MM.1S (cell line): ENCODE results near the gene C22orf23.

ENCODE experiments used
- DNase-seq: peaks from one replicate; pipeline ENCODE4 v3.0.0-alpha.2; 2015
- H2AFZ ChIP-seq: fragments of 300-600 bp; sonication (generic); 2 replicates; pipeline ENCODE4 v1.6.0; 2016; ENCODE audit warnings: antibody characterized with exemption, low read length
- H3F3A ChIP-seq: fragments of 300-600 bp; sonication (generic); 2 replicates; pipeline ENCODE4 v1.6.1; 2016; ENCODE audit warnings: mild to moderate bottlenecking, antibody characterized with exemption, low read length, moderate library complexity, mixed read lengths; ENCODE audit not compliant: insufficient read depth
- H3K27ac ChIP-seq: fragments of 300-600 bp; sonication (generic); 2 replicates; pipeline ENCODE4 v1.5.1; 2016; ENCODE audit warnings: mild to moderate bottlenecking, low read length
- H3K27me3 ChIP-seq: fragments of 300-600 bp; sonication (generic); replicated peaks from 2 replicates; pipeline ENCODE4 v1.6.0; 2016; ENCODE audit warnings: low read length; ENCODE audit not compliant: insufficient read depth
- H3K36me3 ChIP-seq: fragments of 300-600 bp; sonication (generic); replicated peaks from 2 replicates; pipeline ENCODE4 v1.6.1; 2016; ENCODE audit warnings: mild to moderate bottlenecking, low read length, mixed read lengths; ENCODE audit not compliant: insufficient read depth
- H3K4me1 ChIP-seq: fragments of 300-600 bp; sonication (generic); 2 replicates; pipeline ENCODE4 v1.6.1; 2016; ENCODE audit warnings: low read length, mixed read lengths
- H3K4me2 ChIP-seq: fragments of 300-600 bp; sonication (generic); 2 replicates; pipeline ENCODE4 v1.6.0; 2016; ENCODE audit warnings: low read depth, low read length
- H3K4me3 ChIP-seq: fragments of 300-600 bp; sonication (generic); 2 replicates; pipeline ENCODE4 v1.5.1; 2016; ENCODE audit warnings: low read length, mixed read lengths
- H3K79me2 ChIP-seq: fragments of 300-600 bp; sonication (generic); 2 replicates; pipeline ENCODE4 v1.6.1; 2016; ENCODE audit warnings: mixed run types, low read length, mixed read lengths
- H3K9ac ChIP-seq: fragments of 300-600 bp; sonication (generic); 2 replicates; pipeline ENCODE4 v1.6.1; 2016; ENCODE audit warnings: low read length, mixed read lengths
- H3K9me2 ChIP-seq: fragments of 300-600 bp; sonication (generic); replicated peaks from 2 replicates; pipeline ENCODE4 v1.6.1; 2016; ENCODE audit warnings: mild to moderate bottlenecking, low read length, mixed read lengths; ENCODE audit not compliant: insufficient read depth
- H3K9me3 ChIP-seq: fragments of 300-600 bp; sonication (generic); replicated peaks from 2 replicates; pipeline ENCODE4 v1.6.1; 2016; ENCODE audit warnings: mild to moderate bottlenecking, low read length, mixed read lengths; ENCODE audit not compliant: insufficient read depth
- H4K20me1 ChIP-seq: fragments of 300-600 bp; sonication (generic); 2 replicates; pipeline ENCODE4 v1.6.1; 2016; ENCODE audit warnings: mild to moderate bottlenecking, low read length, moderate library complexity, mixed read lengths; ENCODE audit not compliant: insufficient read depth
- EZH2 ChIP-seq: fragments of 300-600 bp; sonication (generic); optimal IDR thresholded peaks from 2 replicates; pipeline ENCODE3; 2017; ENCODE audit warnings: low read depth, mild to moderate bottlenecking, antibody characterized with exemption, low read length, mixed read lengths
- EZH2phosphoT487 ChIP-seq: fragments of 300-600 bp; sonication (generic); IDR thresholded peaks from 2 replicates; pipeline ENCODE4 v1.6.1; 2018; ENCODE audit warnings: antibody characterized with exemption, low read length
- TF ChIP-seq, protein P1 (sequence below): fragments of 300-600 bp; sonication (generic); IDR thresholded peaks from 2 replicates; pipeline ENCODE4 v1.5.1; 2016; ENCODE audit warnings: antibody characterized with exemption, low read length, mixed read lengths

C22orf23 gene

DNA sequence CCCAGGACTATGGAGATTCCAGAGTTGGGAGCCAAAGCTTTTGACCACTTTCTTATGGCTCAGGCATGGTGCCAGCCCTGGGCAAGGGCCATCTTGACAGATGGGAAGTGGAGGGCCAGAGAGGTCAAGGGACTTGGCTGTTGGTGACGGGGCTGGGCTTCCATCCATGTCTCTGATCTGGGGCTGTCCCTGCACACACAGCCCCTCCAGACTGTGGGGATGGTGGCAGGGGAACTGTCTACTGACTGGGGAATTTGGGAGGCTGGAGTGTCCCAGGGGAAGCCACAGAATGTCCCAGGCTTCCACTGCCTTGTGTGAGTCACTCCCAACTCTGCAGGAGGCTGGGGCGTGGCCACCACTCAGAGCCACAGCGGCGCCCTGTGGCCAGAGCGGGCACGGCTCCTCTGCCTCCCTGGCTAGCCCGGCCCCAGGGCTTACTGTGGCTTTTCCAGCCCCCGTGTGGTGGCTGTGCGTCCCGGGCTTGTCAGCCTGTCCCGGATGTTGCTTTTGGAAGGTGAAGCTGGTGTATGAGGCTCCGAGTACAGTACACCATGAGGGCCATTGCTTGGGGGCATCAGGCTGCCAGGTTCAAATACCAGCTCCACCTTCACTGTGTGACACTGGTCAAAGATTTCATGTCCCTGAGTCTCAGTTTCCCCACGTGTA, 19.6 kb downstream of the C22orf23 start:
- no peak overlapping the region; the same call in 1 of the 2 replicates for H3K9ac ChIP-seq
- H4K20me1 ChIP-seq = no peaks in the 10 kb centered on the region
- no peaks in the 10 kb centered on the region for H3K27me3 ChIP-seq
- peaks cover 6% of the 10 kb centered on the region for H3K4me1 ChIP-seq
- H3K36me3 ChIP-seq = no peaks in the 10 kb centered on the region
- H3K9me3 ChIP-seq = no peaks in the 10 kb centered on the region
- no peak overlapping the region for H3K27ac ChIP-seq
- H3F3A ChIP-seq = peaks cover 3% of the 10 kb centered on the region; the same call in 1 of the 2 replicates
- peak overlapping the region; percentile 44 for H3K4me2 ChIP-seq
- no peaks in the 10 kb centered on the region for H3K79me2 ChIP-seq
- H3K9me2 ChIP-seq = no peaks in the 10 kb centered on the region
- peak; percentile 81 for DNase-seq
- TF ChIP-seq, protein P1, sequence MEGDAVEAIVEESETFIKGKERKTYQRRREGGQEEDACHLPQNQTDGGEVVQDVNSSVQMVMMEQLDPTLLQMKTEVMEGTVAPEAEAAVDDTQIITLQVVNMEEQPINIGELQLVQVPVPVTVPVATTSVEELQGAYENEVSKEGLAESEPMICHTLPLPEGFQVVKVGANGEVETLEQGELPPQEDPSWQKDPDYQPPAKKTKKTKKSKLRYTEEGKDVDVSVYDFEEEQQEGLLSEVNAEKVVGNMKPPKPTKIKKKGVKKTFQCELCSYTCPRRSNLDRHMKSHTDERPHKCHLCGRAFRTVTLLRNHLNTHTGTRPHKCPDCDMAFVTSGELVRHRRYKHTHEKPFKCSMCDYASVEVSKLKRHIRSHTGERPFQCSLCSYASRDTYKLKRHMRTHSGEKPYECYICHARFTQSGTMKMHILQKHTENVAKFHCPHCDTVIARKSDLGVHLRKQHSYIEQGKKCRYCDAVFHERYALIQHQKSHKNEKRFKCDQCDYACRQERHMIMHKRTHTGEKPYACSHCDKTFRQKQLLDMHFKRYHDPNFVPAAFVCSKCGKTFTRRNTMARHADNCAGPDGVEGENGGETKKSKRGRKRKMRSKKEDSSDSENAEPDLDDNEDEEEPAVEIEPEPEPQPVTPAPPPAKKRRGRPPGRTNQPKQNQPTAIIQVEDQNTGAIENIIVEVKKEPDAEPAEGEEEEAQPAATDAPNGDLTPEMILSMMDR = peak; percentile 98
- no peak for TF ChIP-seq EZH2phosphoT487
- H2AFZ ChIP-seq = 0 out of 2 replicates have a peak overlapping the region, but pooled peaks have one; percentile 39
- no peak overlapping the region for H3K4me3 ChIP-seq

DNA sequence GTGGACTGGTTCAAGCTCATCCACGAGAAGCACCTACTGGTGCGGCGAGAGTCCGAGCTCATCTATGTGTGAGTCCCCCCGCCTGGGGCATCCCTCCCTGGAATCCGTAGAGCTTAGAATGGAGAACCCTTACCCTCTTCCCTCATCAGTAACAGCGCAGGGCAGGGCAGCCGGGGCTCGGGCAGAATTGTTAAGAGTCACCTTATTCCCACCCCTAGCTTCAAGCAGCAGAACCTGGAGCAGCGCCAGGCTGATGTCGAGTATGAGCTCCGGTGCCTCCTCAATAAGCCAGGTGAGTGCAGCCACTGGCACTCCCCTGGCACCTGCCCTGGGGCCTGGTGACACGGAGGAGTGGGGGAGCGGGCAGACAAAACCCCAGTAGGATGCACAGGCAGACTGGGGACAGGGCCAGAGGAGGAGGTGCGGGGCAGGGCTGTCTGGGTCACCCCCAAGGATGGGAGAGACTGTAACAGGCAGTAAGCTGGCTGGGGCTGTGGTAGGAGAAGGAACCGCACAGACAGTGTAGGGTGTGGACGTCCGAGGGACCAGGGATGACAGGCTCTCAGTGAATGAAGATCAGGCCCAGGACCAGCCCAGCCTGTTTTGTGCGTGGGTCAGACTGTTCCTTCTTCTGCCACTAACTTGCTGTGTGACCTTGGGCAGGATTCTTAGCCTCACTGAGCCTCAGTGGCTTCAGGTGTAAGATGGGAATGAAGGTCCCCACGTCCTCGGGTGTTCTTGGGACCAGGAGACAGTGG, 20.4 kb downstream of the C22orf23 start:
- Histone ChIP-seq H3K4me2 (no peak overlapping the region), H3K27me3 (no peaks in the 10 kb centered on the region), H3K9me2 (no peaks in the 10 kb centered on the region), H3K9ac (no peak overlapping the region), H3K4me1 (peaks cover 6% of the 10 kb centered on the region), H3K79me2 (no peaks in the 10 kb centered on the region), H3K9me3 (no peaks in the 10 kb centered on the region), H4K20me1 (no peaks in the 10 kb centered on the region), H2AFZ (no peak overlapping the region), H3K27ac (no peak overlapping the region), H3K4me3 (no peak overlapping the region), H3K36me3 (no peaks in the 10 kb centered on the region), H3F3A (peaks cover 3% of the 10 kb centered on the region; the same call in 1 of the 2 replicates)
- TF ChIP-seq EZH2 (no peak), EZH2phosphoT487 (no peak)
- TF ChIP-seq, protein P1 = no peak
- no peak for DNase-seq

DNA sequence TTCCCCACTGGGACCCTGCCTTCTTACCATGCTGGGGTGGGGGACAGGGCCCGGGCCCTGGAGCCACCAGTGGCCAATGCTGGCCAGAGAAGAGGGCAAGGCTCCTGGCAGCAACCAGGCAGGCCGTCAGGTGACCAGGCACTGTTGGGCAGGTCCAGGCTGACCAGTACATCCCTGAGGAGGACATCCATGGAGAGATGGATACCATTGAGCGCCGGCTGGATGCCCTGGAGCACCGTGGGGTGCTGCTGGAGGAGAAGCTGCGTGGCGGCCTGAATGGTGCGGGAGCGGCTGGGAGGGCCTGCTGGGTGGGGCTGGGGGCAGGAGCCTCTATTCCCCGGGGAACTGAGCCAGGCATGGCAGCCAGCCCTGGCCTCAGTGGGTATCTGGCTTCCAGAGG, 21.0 kb downstream of the C22orf23 start:
- DNase-seq = no peak
- H3K27me3 ChIP-seq = no peaks in the 10 kb centered on the region
- H3K36me3 ChIP-seq = no peaks in the 10 kb centered on the region
- no peaks in the 10 kb centered on the region for H3K9me3 ChIP-seq
- no peaks in the 10 kb centered on the region for H3K79me2 ChIP-seq
- H3K4me2 ChIP-seq = no peak overlapping the region
- no peak overlapping the region for H3K27ac ChIP-seq
- H3K9me2 ChIP-seq = no peaks in the 10 kb centered on the region
- no peak overlapping the region for H2AFZ ChIP-seq
- peaks cover 3% of the 10 kb centered on the region; the same call in 1 of the 2 replicates for H3F3A ChIP-seq
- peaks cover 6% of the 10 kb centered on the region for H3K4me1 ChIP-seq
- H3K9ac ChIP-seq = no peak overlapping the region
- H4K20me1 ChIP-seq = no peaks in the 10 kb centered on the region
- TF ChIP-seq EZH2 (no peak), EZH2phosphoT487 (no peak)
- TF ChIP-seq, protein P1 = no peak
- no peak overlapping the region for H3K4me3 ChIP-seq
